Heart left ventricle (tissue), 16 donors: ENCODE results near the gene EVPL. TPM values are rescaled to one million over a fixed set of nuclear protein-coding genes. Genes with fewer than 3 reads are reported as not detected.
"Not testable (repeated sequence)": the region's sequence is repeated elsewhere in the genome, so short reads cannot be mapped to it uniquely, and the experiment has no call there.

Experiments used
- ATAC-seq, 4 donors: fragments of 200-7000 bp; cut with Tn5 transposase; one replicate each; pipeline ENCODE4 v1.9.1; 2020 to 2022; ENCODE audit warnings: moderate library complexity in 4 of 4, mild to moderate bottlenecking in 3 of 4, moderate number of reproducible peaks in 1 of 4
- DNase-seq, 5 donors: peaks; one replicate each; pipeline ENCODE4 v3.0.0-alpha.2; 2020
- H3K27ac ChIP-seq, 12 donors: fragments of 200-600 bp; sonication (generic) in 4 of 12; one replicate each; pipeline versions ENCODE4 v1.5.0 to v1.8.0; 2016 to 2022; ENCODE audit warnings: mild to moderate bottlenecking in 2 of 12
- H3K27me3 ChIP-seq, 9 donors: fragments of 200-600 bp; sonication (generic) in 2 of 9; one replicate each; pipeline versions ENCODE4 v1.5.1 to v1.8.0; 2016 to 2022; ENCODE audit warnings: mild to moderate bottlenecking in 3 of 9
- H3K36me3 ChIP-seq, 9 donors: fragments of 200-600 bp; sonication (generic) in 2 of 9; one replicate each; pipeline versions ENCODE4 v1.5.0 to v1.8.0; 2018 to 2022; ENCODE audit warnings: mild to moderate bottlenecking in 2 of 9
- H3K4me1 ChIP-seq, 12 donors: fragments of 200-600 bp; sonication (generic) in 4 of 12; one replicate each; pipeline versions ENCODE4 v1.5.0 to v1.8.0; 2016 to 2022; ENCODE audit warnings: mild to moderate bottlenecking in 3 of 12
- H3K4me3 ChIP-seq, 12 donors: fragments of 200-600 bp; sonication (generic) in 4 of 12; one replicate each; pipeline versions ENCODE4 v1.5.0 to v1.8.0; 2017 to 2022; ENCODE audit warnings: mild to moderate bottlenecking in 9 of 12, moderate library complexity in 4 of 12
- H3K9me3 ChIP-seq, 12 donors: fragments of 200-600 bp; sonication (generic) in 4 of 12; one replicate each; pipeline versions ENCODE4 v1.5.0 to v1.8.0; 2016 to 2022; ENCODE audit warnings: mild to moderate bottlenecking in 1 of 12
- POLR2A ChIP-seq, 2 donors: fragments of 450-650 bp; IDR thresholded peaks; one replicate each; pipeline ENCODE4 v1.6.1; 2017; ENCODE audit warnings: antibody characterized with exemption in 2 of 2, mild to moderate bottlenecking in 2 of 2, moderate library complexity in 2 of 2
- WGBS, 4 donors: extraction: QIAGEN DNeasy Blood & Tissue Kit in 2 of 4; methylation state at CpG; one replicate each; pipeline versions ENCODE4 v1.1.5 to v1.1.7; 2013 to 2018; 5-methylcytosine and 5-hydroxymethylcytosine counted together
- intact Hi-C, 10 donors: fragments of 100-400 bp; cut with DNase I; formaldehyde crosslinking; loops; one replicate each; pipeline versions ENCODE4 v1.11.1 to v1.14.2; 2022
- polyA plus RNA-seq, 2 donors: library from polyadenylated mRNA; stranded (reverse); fragments of 200-250 nt; gene quantifications; one replicate each; pipeline ENCODE4 v1.2.3, GENCODE V29; 2013
- total RNA-seq, 9 donors: library from RNA; depleted of rRNA in 2 of 9; stranded (reverse); fragments of >200 nt in 2 of 9; fragmentation: NEBNext Ultra II Directional in 3 of 9; extraction: Animal tissue kit (Norgen Biotek cat#: 25700) in 3 of 9; gene quantifications; one replicate each; pipeline versions ENCODE4 v1.1.0 to v1.2.4, GENCODE V29; 2016 to 2023
- TF ChIP-seq, protein P1 (sequence below), 12 donors: fragments of 200-600 bp; sonication (generic) in 4 of 12; IDR thresholded peaks; one replicate each; pipeline versions ENCODE4 v1.5.0 to v1.8.0; 2018 to 2022; ENCODE audit warnings: antibody characterized with exemption in 12 of 12, mild to moderate bottlenecking in 5 of 12
- donor health status: ischemic (EF 13 %, LVEDD 7.1; RV severe dilation, severe dysfunction).
- donor health status: healthy with polysubstance abuse.
- donor health status: DM: no; HTN: yes; CAD: no.
- donor health status: DM: no; HTN: no; CAD: no.
- donor health status: ischemic (EF 25% LVEDD 6.9; RV normal size, moderate dysfunction).
- donor health status: ischemic (EF 25% LVEDD 5.7; RV mildly dilated, moderate dysfunction).
- donor health status: healthy.
- donor health status: DM: yes; HTN: yes; CAD: no.
- donor health status: ischemic (EF 35%, LVEDD 5.7; RV mildly dilated, moderate dysfunction).
- donor health status: nonischemic (EF 11% LVEDD 7.7; RV severe dilation, severe dysfunction).
- donor health status: DM: yes; HTN: yes; CAD: no.
- donor health status: PGD.
- donor health status: ischemic (EF 29% LVEDD 5.4; RV normal size, mild dysfunction).
- donor health status: nonischemic (EF 23%, LVEDD 6.1; RV moderate dilation, normal function).

Gene EVPL
- total and polyA plus RNA-seq, 11 donors, result 0.03 to 2.0 (median 0.05) TPM; not detected in 3

DNA sequence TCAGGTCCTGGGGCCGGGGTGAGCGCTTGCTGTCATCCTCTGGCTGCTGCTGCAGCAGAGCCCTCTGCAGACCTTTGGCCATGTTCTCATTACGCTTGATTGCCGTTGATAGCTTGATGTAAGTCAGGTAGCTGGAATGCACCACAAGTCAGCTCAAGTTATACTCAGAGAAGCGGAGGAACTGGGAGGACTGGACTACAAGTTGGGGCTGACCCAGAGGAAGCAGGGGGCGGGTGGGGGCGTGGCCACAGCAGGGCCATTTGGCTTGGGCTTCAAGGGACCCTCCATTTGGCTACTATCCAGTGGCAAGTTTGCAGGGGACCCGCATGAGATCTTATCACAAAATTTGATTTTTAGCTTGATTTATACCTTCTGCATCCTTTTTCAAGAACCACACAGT, 19.0 kb upstream of the EVPL start:
- Histone ChIP-seq H3K27me3 (no peaks in the 10 kb centered on the region), H3K36me3 (peaks cover 9 to 100% (median 100%) of the 10 kb centered on the region in 9 donors), H3K9me3 (no peaks in the 10 kb centered on the region), H3K27ac (no peak overlapping the region), H3K4me3 (no peak overlapping the region), H3K4me1 (peaks cover 0 to 6% (median 0%) of the 10 kb centered on the region in 12 donors)
- WGBS, 4 donors, result 87 to 92% (median 91%) methylated on average over 8 of the region's 8 CpGs
- ATAC-seq (no peak), DNase-seq (no peak)
- no peak for TF ChIP-seq POLR2A (IDR thresholded peaks at IDR 0.05)
- TF ChIP-seq, protein P1, sequence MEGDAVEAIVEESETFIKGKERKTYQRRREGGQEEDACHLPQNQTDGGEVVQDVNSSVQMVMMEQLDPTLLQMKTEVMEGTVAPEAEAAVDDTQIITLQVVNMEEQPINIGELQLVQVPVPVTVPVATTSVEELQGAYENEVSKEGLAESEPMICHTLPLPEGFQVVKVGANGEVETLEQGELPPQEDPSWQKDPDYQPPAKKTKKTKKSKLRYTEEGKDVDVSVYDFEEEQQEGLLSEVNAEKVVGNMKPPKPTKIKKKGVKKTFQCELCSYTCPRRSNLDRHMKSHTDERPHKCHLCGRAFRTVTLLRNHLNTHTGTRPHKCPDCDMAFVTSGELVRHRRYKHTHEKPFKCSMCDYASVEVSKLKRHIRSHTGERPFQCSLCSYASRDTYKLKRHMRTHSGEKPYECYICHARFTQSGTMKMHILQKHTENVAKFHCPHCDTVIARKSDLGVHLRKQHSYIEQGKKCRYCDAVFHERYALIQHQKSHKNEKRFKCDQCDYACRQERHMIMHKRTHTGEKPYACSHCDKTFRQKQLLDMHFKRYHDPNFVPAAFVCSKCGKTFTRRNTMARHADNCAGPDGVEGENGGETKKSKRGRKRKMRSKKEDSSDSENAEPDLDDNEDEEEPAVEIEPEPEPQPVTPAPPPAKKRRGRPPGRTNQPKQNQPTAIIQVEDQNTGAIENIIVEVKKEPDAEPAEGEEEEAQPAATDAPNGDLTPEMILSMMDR (IDR thresholded peaks at IDR 0.05), result no peak
- intact Hi-C loops, result no loop called here

DNA sequence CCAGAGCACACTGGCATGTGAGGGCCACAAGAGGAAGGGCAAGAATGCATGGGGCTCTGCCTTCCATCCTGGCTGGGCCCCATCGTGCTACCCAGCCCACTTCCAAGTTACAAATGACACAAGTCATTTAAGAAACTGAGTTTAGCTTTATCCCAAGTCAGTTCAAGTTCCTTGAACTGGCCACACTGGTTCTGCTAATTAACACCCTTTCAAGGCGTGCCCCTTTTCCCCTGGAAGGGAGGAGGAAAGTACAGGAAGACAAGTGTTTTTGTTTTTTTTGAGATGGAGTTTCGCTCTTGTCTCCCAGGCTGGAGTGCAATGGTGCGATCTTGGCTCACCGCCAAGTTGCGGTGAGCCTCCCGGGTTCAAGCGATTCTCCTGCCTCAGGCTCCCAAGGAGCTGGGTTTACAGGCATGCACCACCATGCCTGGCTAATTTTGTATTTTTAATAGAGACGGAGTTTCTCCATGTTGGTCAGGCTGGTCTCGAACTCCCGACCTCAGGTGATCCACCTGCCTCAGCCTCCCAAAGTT, 17.4 kb upstream of the EVPL start:
- 77 to 83% (median 79%) methylated on average over 10 to 11 of the region's 11 CpGs for WGBS, 4 donors

DNA sequence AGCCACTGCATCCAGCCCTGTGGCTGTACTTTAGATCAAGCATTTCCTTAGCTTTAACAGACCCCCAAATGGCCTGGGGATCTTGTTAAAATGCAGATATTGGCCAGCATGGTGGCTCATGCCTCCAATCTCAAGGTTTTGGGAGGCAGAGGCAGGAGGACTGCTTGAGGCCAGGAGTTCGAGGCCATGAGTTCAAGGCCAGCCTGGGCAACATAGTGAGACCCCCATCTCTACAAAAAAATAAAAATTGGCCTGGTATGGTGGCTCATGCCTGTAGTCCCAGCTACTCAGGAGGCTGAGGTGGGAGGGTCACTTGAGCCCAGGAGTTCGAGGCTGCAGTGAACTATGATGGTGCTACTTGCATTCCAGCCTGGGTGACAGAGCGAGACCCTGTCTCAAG, 15.8 kb upstream of the EVPL start:
- ATAC-seq, H3K27me3 ChIP-seq, DNase-seq, H3K9me3 ChIP-seq, H3K27ac ChIP-seq, intact Hi-C loops, H3K4me1 ChIP-seq, H3K4me3 ChIP-seq: not testable (repeated sequence)
- H3K36me3 ChIP-seq, result peaks cover 12 to 100% (median 98%) of the 10 kb centered on the region in 9 donors
- WGBS, 4 donors, result 93 to 100% (median 99%) methylated on average over 3 of the region's 3 CpGs

More for the DNA sequence above, 17.4 kb upstream of the EVPL start:
- H3K9me3 ChIP-seq, ATAC-seq, DNase-seq, H3K4me3 ChIP-seq, H3K4me1 ChIP-seq, H3K27ac ChIP-seq, intact Hi-C loops, H3K27me3 ChIP-seq: not testable (repeated sequence)
- peaks cover 12 to 100% (median 100%) of the 10 kb centered on the region in 9 donors for H3K36me3 ChIP-seq

DNA sequence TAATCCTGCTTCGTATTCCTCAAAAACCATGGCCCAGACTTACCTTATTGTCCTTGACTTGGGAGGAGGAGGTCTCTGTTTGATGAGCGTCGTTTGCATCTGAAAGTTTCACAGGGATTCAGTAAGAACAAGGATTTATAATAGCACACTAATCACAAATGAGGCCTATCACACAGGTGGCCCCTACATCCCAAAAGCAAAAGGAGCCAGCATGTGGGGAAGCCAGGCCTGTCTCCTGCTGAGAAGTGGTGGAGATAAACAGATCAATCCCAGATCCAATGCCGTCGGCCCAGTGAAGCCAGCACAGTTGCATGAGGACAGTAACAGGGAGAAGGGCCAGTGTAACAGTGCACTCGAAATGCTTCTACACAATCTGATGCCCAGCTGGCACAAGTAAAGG, 13.3 kb upstream of the EVPL start:
- no peaks in the 10 kb centered on the region for H3K27me3 ChIP-seq
- intact Hi-C loops, result no loop called here
- no peak for ATAC-seq
- TF ChIP-seq POLR2A (IDR thresholded peaks at IDR 0.05), result no peak
- TF ChIP-seq, protein P1 (IDR thresholded peaks at IDR 0.05), result no peak
- peak overlapping the region in 1 of 12 donors; percentile 84 for H3K27ac ChIP-seq
- H3K4me1 ChIP-seq, result peaks cover 0 to 7% (median 0%) of the 10 kb centered on the region in 12 donors
- no peak overlapping the region for H3K4me3 ChIP-seq
- H3K36me3 ChIP-seq, result peaks cover 12 to 82% (median 74%) of the 10 kb centered on the region in 9 donors
- no peaks in the 10 kb centered on the region for H3K9me3 ChIP-seq
- WGBS, 4 donors, result 61 to 78% (median 68%) methylated on average over 6 of the region's 6 CpGs
- DNase-seq, result no peak

DNA sequence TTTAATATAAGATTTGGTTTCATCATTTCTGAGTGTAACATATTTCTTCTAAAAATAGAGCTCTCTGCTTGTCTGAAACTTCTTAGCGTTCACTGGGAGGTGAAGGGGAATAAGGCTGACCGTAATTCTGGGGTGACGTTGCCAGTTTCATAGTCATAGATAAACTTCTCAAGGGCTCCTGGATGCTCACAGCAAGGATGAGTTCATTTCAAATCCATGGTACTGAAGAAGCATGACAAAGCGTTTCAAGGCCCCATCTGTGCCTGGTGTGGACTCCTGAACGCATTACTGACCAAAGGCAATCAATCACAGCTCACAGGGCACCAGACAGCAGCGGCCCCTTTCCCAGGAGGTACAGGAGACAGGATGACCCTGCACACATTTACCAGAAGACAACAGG, 12.0 kb upstream of the EVPL start:
- WGBS, 4 donors, result 74 to 80% (median 75%) methylated on average over 6 of the region's 6 CpGs
- peak overlapping the region in 1 of 12 donors; percentile 84 for H3K27ac ChIP-seq

More for the DNA sequence above, 12.0 kb upstream of the EVPL start:
- no peak for TF ChIP-seq POLR2A (IDR thresholded peaks at IDR 0.05)
- TF ChIP-seq, protein P1 (IDR thresholded peaks at IDR 0.05), result no peak
- Histone ChIP-seq H3K4me1 (peaks cover 0 to 7% (median 0%) of the 10 kb centered on the region in 12 donors), H3K36me3 (peaks cover 9 to 69% (median 61%) of the 10 kb centered on the region in 9 donors), H3K27me3 (no peaks in the 10 kb centered on the region), H3K4me3 (no peak overlapping the region), H3K9me3 (no peaks in the 10 kb centered on the region)
- intact Hi-C loops, result no loop called here
- no peak for ATAC-seq
- no peak for DNase-seq
